Right kidney (tissue), 1 donor: ENCODE results near the gene CTIF.
A peak's percentile ranks its signal among the peaks of the same experiment; 100 is the strongest.

Experiments used
- DNase-seq: peaks from one replicate; pipeline ENCODE4 v3.0.0-alpha.2; 2016

CTIF gene

GRCh38 chr18:48667276-48668254 lies 128.7 kb downstream of the CTIF start:
- DNase-seq, result no peak

- DNase-seq, result no peak
Measured at GRCh38 chr18:48668466-48669179, 129.8 kb downstream of the CTIF start.

- no peak for DNase-seq
Measured at GRCh38 chr18:48669180-48669675, 130.4 kb downstream of the CTIF start.

- DNase-seq, result no peak
Measured at GRCh38 chr18:48669991-48670750, 131.3 kb downstream of the CTIF start.

GRCh38 chr18:48670751-48671560 lies 132.1 kb downstream of the CTIF start:
- no peak for DNase-seq

- no peak for DNase-seq
Measured at GRCh38 chr18:48671561-48671945, 132.7 kb downstream of the CTIF start.

- DNase-seq, result no peak
Measured at GRCh38 chr18:48672671-48673340, 134.0 kb downstream of the CTIF start.

GRCh38 chr18:48673456-48673852 lies 134.6 kb downstream of the CTIF start:
- no peak for DNase-seq

GRCh38 chr18:48673853-48674721 lies 135.3 kb downstream of the CTIF start:
- DNase-seq, result no peak

GRCh38 chr18:48674758-48675351 lies 136.0 kb downstream of the CTIF start:
- DNase-seq, result no peak

- DNase-seq, result peak; percentile 73
Measured at GRCh38 chr18:48675352-48675761, 136.5 kb downstream of the CTIF start.

GRCh38 chr18:48675912-48676311 lies 137.1 kb downstream of the CTIF start:
- no peak for DNase-seq

- DNase-seq, result no peak
Measured at GRCh38 chr18:48676346-48676745, 137.5 kb downstream of the CTIF start.

- DNase-seq, result peak; percentile 76
Measured at GRCh38 chr18:48676756-48677368, 138.0 kb downstream of the CTIF start.

GRCh38 chr18:48678237-48679115 lies 139.6 kb downstream of the CTIF start:
- no peak for DNase-seq

GRCh38 chr18:48679236-48679635 lies 140.4 kb downstream of the CTIF start:
- DNase-seq, result no peak

- DNase-seq, result no peak
Measured at GRCh38 chr18:48680339-48681250, 141.8 kb downstream of the CTIF start.
